Mesenchymal stem cell (in vitro differentiated cells and primary cell): Measurements from ENCODE around the gene ZDHHC7.

Experiments used
- DNase-seq: peaks from one replicate; pipeline ENCODE4 v3.0.0-alpha.2; 2013
- H2AFZ ChIP-seq: one replicate; pipeline ENCODE4 v1.6.1; 2013; ENCODE audit warnings: low read depth, mild to moderate bottlenecking, control low read depth, inconsistent platforms, low read length, moderate library complexity
- H2AK5ac ChIP-seq: 2 replicates; pipeline ENCODE4 v1.6.1; 2013; ENCODE audit warnings: low read length, moderate library complexity, mild to moderate bottlenecking, inconsistent platforms; ENCODE audit not compliant: severe bottlenecking
- H2BK120ac ChIP-seq: one replicate; pipeline ENCODE4 v1.6.1; 2013; ENCODE audit warnings: low read depth, mild to moderate bottlenecking, inconsistent platforms, low read length, moderate library complexity
- H2BK12ac ChIP-seq, 2 experiments: one replicate each; pipeline ENCODE4 v1.6.1; 2013; ENCODE audit warnings: inconsistent platforms in 2 of 2, low read length in 2 of 2, mild to moderate bottlenecking in 2 of 2, moderate library complexity in 2 of 2, control low read depth in 1 of 2
- H2BK15ac ChIP-seq: one replicate; pipeline ENCODE4 v1.6.1; 2013; ENCODE audit warnings: mild to moderate bottlenecking, low read depth, inconsistent platforms; ENCODE audit not compliant: poor library complexity, severe bottlenecking
- H2BK5ac ChIP-seq: 2 replicates; pipeline ENCODE4 v1.6.1; 2013; ENCODE audit warnings: low read depth, mild to moderate bottlenecking, low read length, control low read depth, inconsistent platforms; ENCODE audit not compliant: poor library complexity, severe bottlenecking
- H3K14ac ChIP-seq, 2 experiments: one replicate each; pipeline ENCODE4 v1.6.1; 2013; ENCODE audit warnings: inconsistent platforms in 2 of 2, low read length in 2 of 2, control low read depth in 1 of 2, mild to moderate bottlenecking in 1 of 2, moderate library complexity in 1 of 2
- H3K18ac ChIP-seq, 2 experiments: one replicate each; pipeline ENCODE4 v1.6.1; 2013; ENCODE audit warnings: inconsistent platforms in 2 of 2, low read length in 2 of 2, control low read depth in 1 of 2, low read depth in 1 of 2, mild to moderate bottlenecking in 1 of 2
- H3K23ac ChIP-seq, 2 experiments: one replicate each; pipeline ENCODE4 v1.6.1; 2013; ENCODE audit warnings: inconsistent platforms in 2 of 2, low read length in 2 of 2, mild to moderate bottlenecking in 2 of 2, moderate library complexity in 2 of 2, control low read depth in 1 of 2
- H3K27ac ChIP-seq: 2 replicates; pipeline ENCODE4 v1.5.1; 2013; ENCODE audit warnings: mild to moderate bottlenecking, moderate library complexity, low read length, control low read depth, inconsistent platforms; ENCODE audit not compliant: poor library complexity, severe bottlenecking
- H3K27me3 ChIP-seq, 2 experiments: 2 replicates each; pipeline versions ENCODE4 v1.6.1 to v1.7.0; 2013; ENCODE audit warnings: low read length in 2 of 2, mild to moderate bottlenecking in 2 of 2, moderate library complexity in 2 of 2, control low read depth in 1 of 2, inconsistent platforms in 1 of 2; ENCODE audit not compliant: control insufficient read depth in 1 of 2, insufficient read depth in 1 of 2
- H3K36me3 ChIP-seq, 2 experiments: 2 replicates each; pipeline versions ENCODE4 v1.6.1 to v1.7.0; 2013; ENCODE audit warnings: low read length in 2 of 2, control low read depth in 1 of 2, inconsistent platforms in 1 of 2, low read depth in 1 of 2, mild to moderate bottlenecking in 1 of 2; ENCODE audit not compliant: insufficient read depth in 2 of 2, control insufficient read depth in 1 of 2
- H3K4ac ChIP-seq, 2 experiments: one replicate each; pipeline ENCODE4 v1.6.1; 2013; ENCODE audit warnings: inconsistent platforms in 2 of 2, low read length in 2 of 2, mild to moderate bottlenecking in 2 of 2, moderate library complexity in 2 of 2, control low read depth in 1 of 2, low read depth in 1 of 2
- H3K4me1 ChIP-seq: 2 replicates; pipeline ENCODE4 v1.6.1; 2013; ENCODE audit warnings: low read depth, low read length, control low read depth; ENCODE audit not compliant: control insufficient read depth, insufficient read depth
- H3K4me2 ChIP-seq: 2 replicates; pipeline ENCODE4 v1.6.1; 2013; ENCODE audit warnings: low read length, mild to moderate bottlenecking, inconsistent platforms; ENCODE audit not compliant: poor library complexity, severe bottlenecking
- H3K4me3 ChIP-seq, 2 experiments: 2 replicates each; pipeline versions ENCODE4 v1.5.1 to v1.7.0; 2013; ENCODE audit warnings: low read length in 2 of 2, mild to moderate bottlenecking in 2 of 2, control low read depth in 1 of 2, low read depth in 1 of 2; ENCODE audit not compliant: insufficient read depth in 1 of 2
- H3K79me1 ChIP-seq: replicated peaks from 2 replicates; pipeline ENCODE4 v1.6.1; 2013; ENCODE audit warnings: mild to moderate bottlenecking, control low read depth, low read length, inconsistent platforms; ENCODE audit not compliant: poor library complexity, severe bottlenecking
- H3K9ac ChIP-seq: 2 replicates; pipeline ENCODE4 v1.7.0; 2013; ENCODE audit warnings: mild to moderate bottlenecking, low read length, moderate library complexity
- H3K9me3 ChIP-seq: 2 replicates; pipeline ENCODE4 v1.7.0; 2013; ENCODE audit warnings: mild to moderate bottlenecking, low read length; ENCODE audit not compliant: control insufficient read depth
- H4K8ac ChIP-seq: one replicate; pipeline ENCODE4 v1.6.1; 2013; ENCODE audit warnings: inconsistent platforms, mild to moderate bottlenecking, low read length, moderate library complexity
- H4K91ac ChIP-seq: one replicate; pipeline ENCODE4 v1.6.1; 2013; ENCODE audit warnings: mild to moderate bottlenecking, low read length, inconsistent platforms
- WGBS: methylation state at CpG from one replicate; pipeline ENCODE4 v1.1.7; 2013; ENCODE audit warnings: mixed read lengths; 5-methylcytosine and 5-hydroxymethylcytosine counted together

Gene ZDHHC7

DNA sequence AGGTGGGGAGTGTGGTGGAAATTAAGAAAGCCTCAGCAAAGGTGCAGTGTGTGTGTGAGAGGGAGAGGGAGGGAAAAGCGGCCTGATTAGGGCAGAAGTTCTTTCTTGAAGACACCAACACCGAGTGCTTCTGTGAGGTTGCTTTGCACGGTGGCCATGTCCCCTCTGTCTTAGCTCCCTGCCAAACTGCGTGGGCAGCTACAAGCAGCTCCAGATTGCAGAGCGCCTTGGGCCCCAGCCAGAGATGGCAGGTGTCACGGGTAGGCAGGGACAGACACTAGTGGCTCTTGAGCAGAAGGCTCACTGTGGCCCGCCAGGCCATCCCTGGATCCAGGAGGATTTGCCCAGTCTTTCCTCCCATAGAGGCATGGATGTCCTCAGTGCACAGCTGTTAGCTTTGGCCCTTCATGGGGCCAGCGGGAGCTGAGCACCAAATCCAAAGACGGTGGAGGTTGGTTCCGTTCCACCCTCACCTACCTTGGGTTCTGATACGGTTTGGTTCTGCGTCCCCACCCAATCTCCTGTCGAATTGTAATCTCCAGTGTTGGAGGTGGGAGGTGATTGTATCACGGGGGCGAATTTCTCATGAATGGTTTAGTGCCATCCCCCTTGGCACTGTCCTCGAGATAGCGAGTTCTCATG lies 37.7 kb upstream of the ZDHHC7 start:
- H3K27me3 ChIP-seq = peaks cover 0 to 12% of the 10 kb centered on the region in 2 experiments
- 93% methylated on average over 17 of the region's 17 CpGs for WGBS
- no peak overlapping the region for H3K4me3 ChIP-seq
- H3K23ac ChIP-seq = no peak overlapping the region
- H4K91ac ChIP-seq = no peak overlapping the region
- no peak overlapping the region for H3K9ac ChIP-seq
- no peak overlapping the region for H4K8ac ChIP-seq
- no peak overlapping the region for H3K4me2 ChIP-seq
- no peak overlapping the region for H3K27ac ChIP-seq
- peaks cover 3% of the 10 kb centered on the region for H3K4me1 ChIP-seq
- H3K4ac ChIP-seq = no peak overlapping the region
- no peak overlapping the region for H3K18ac ChIP-seq
- no peak overlapping the region for H2AFZ ChIP-seq
- peaks cover 2% of the 10 kb centered on the region for H3K79me1 ChIP-seq
- H2BK5ac ChIP-seq = no peak overlapping the region
- no peaks in the 10 kb centered on the region for H3K9me3 ChIP-seq
- no peak overlapping the region for H2BK120ac ChIP-seq
- no peak overlapping the region for H3K14ac ChIP-seq
- peaks cover 4 to 21% of the 10 kb centered on the region in 2 experiments for H3K36me3 ChIP-seq
- H2AK5ac ChIP-seq = no peak overlapping the region
- no peak overlapping the region for H2BK12ac ChIP-seq
- DNase-seq = no peak
- no peak overlapping the region for H2BK15ac ChIP-seq

GRCh38 chr16:85047867-85048455 lies 36.6 kb upstream of the ZDHHC7 start:
- H3K79me1 ChIP-seq = peaks cover 3% of the 10 kb centered on the region
- no peak overlapping the region for H2BK120ac ChIP-seq
- H3K4me3 ChIP-seq = no peak overlapping the region
- H3K4ac ChIP-seq = no peak overlapping the region
- peaks cover 0 to 12% of the 10 kb centered on the region in 2 experiments for H3K27me3 ChIP-seq
- 86% methylated on average over 10 of the region's 11 CpGs for WGBS
- DNase-seq = no peak
- peaks cover 3% of the 10 kb centered on the region for H3K4me1 ChIP-seq
- no peak overlapping the region for H2BK15ac ChIP-seq
- H3K9ac ChIP-seq = no peak overlapping the region
- H2BK12ac ChIP-seq = peak overlapping the region in 1 of 2 experiments; percentile 55
- H3K18ac ChIP-seq = peak overlapping the region in 1 of 2 experiments; percentile 13
- H3K36me3 ChIP-seq = peaks cover 4 to 26% of the 10 kb centered on the region in 2 experiments
- no peak overlapping the region for H4K91ac ChIP-seq
- H2AFZ ChIP-seq = no peak overlapping the region
- H2AK5ac ChIP-seq = no peak overlapping the region
- H4K8ac ChIP-seq = no peak overlapping the region
- no peak overlapping the region for H3K14ac ChIP-seq
- H3K9me3 ChIP-seq = no peaks in the 10 kb centered on the region
- no peak overlapping the region for H2BK5ac ChIP-seq
- no peak overlapping the region for H3K23ac ChIP-seq
- H3K4me2 ChIP-seq = no peak overlapping the region
- no peak overlapping the region for H3K27ac ChIP-seq

DNA sequence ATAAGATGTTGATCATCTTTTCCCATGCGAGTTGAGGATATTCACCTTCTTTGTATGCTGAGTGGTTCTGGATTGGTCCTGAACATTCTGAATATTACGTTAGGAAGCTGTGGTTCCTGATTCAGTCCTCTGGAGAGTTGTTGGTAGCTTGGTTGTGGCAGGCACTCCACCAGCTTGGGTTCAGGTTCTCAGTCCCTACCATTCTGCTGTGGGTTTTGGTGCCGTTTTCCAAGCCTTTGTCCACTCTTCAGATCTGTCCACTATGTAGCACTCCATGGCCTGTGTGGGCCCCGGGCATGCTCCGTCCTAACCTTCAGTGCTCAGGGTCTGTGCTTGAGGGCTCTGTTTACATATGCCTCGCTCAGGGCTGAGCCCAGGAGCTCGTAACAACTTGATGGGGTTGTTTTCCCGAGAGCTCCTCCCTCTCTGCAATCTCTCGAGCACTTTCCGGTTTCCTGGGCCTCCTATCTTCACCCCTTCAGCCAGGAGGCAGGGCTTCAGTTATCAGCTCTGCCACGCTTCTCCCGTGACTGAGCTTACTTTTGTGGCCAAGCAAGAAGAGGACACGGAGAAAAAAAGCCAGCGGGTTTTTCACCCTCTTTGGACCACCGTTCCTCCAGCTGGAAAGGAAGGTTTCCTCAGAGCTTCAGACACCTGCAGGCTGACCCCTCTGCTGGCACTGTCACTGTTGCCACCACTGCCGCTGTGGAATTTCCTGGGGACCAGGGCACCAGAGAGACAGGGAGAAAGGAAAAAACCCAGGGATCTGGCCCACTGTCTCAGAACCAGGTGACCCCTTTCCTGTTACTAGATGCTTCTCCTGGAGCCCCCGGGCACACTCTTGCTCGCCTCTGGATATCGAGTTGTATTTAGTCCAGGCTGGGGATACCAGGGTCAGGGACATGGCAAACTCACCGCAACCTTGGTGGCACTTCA lies 35.9 kb upstream of the ZDHHC7 start:
- H4K91ac ChIP-seq = no peak overlapping the region
- H2AK5ac ChIP-seq = no peak overlapping the region
- peaks cover 4 to 26% of the 10 kb centered on the region in 2 experiments for H3K36me3 ChIP-seq
- no peaks in the 10 kb centered on the region for H3K9me3 ChIP-seq
- no peak overlapping the region for H2AFZ ChIP-seq
- H3K79me1 ChIP-seq = peaks cover 3% of the 10 kb centered on the region
- no peak overlapping the region for H2BK15ac ChIP-seq
- H2BK120ac ChIP-seq = no peak overlapping the region
- no peak overlapping the region for H3K4ac ChIP-seq
- H3K23ac ChIP-seq = no peak overlapping the region
- H3K14ac ChIP-seq = no peak overlapping the region
- peak overlapping the region in 1 of 2 experiments; percentile 23 for H3K18ac ChIP-seq
- H3K27me3 ChIP-seq = peaks cover 0 to 12% of the 10 kb centered on the region in 2 experiments
- no peak overlapping the region for H3K4me2 ChIP-seq
- H4K8ac ChIP-seq = peak overlapping the region; percentile 92
- H3K9ac ChIP-seq = no peak overlapping the region
- H2BK12ac ChIP-seq = peak overlapping the region; percentile 55 to 75
- peaks cover 3% of the 10 kb centered on the region for H3K4me1 ChIP-seq
- H2BK5ac ChIP-seq = no peak overlapping the region
- H3K27ac ChIP-seq = no peak overlapping the region
- H3K4me3 ChIP-seq = no peak overlapping the region
- DNase-seq = peak; percentile 35
- WGBS = 51% methylated on average over 20 of the region's 20 CpGs

DNA sequence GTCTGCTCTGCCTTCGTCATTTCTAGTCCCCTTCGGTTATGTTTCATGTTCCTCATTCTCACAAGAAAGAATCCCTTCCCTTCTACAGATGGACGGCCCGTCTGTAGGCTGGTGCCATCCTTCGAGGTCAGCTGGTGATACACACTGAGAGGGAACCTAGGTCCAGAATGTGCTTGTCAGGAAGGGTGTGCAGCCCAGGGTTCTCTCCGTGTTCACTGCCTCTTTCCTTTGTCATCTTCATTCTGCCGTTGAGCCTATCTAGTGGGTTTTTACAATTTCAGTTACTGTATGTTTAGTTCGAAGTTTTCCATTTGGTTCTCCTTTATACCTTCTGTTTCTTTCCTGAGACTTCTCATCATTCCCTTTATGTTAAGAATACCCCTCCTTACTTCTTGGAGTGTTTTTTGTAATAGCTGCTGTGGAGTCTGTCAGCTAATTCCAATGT lies 35.2 kb upstream of the ZDHHC7 start:
- Histone ChIP-seq H3K4me3 (no peak overlapping the region), H3K4me1 (peaks cover 3% of the 10 kb centered on the region), H3K79me1 (peaks cover 6% of the 10 kb centered on the region), H3K4ac (no peak overlapping the region), H3K9ac (no peak overlapping the region), H3K18ac (no peak overlapping the region), H3K9me3 (no peaks in the 10 kb centered on the region), H3K23ac (no peak overlapping the region), H3K14ac (no peak overlapping the region), H3K36me3 (peaks cover 4 to 29% of the 10 kb centered on the region in 2 experiments), H2AFZ (no peak overlapping the region), H2AK5ac (no peak overlapping the region), H2BK5ac (no peak overlapping the region), H4K91ac (no peak overlapping the region), H3K27me3 (peaks cover 0 to 12% of the 10 kb centered on the region in 2 experiments), H2BK12ac (no peak overlapping the region), H2BK120ac (no peak overlapping the region), H2BK15ac (no peak overlapping the region), H3K4me2 (no peak overlapping the region), H3K27ac (no peak overlapping the region), H4K8ac (no peak overlapping the region)
- WGBS = 96% methylated on average over 5 of the region's 8 CpGs
- DNase-seq = no peak
